Astrocyte (in vitro differentiated cells and primary cell): ENCODE data around the gene LTC4S. TPM values are rescaled to one million over a fixed set of nuclear protein-coding genes. Genes with fewer than 3 reads are reported as not detected.

Source experiments
- DNase-seq: peaks from one replicate; pipeline ENCODE4 v3.0.0-alpha.2; 2010; ENCODE audit warnings: low read depth
- FAIRE-seq: peaks from 2 replicates; lab custom pipeline; 2011; peaks lifted over from hg19 to GRCh38; lab: Jason Lieb, UNC
- H2AFZ ChIP-seq: 2 replicates; pipeline ENCODE4 v1.6.0; 2012; ENCODE audit warnings: low read depth, low read length, inconsistent platforms
- H3K27ac ChIP-seq: 2 replicates; pipeline ENCODE4 v1.5.1; 2011; ENCODE audit warnings: low read depth, low read length, inconsistent platforms
- H3K27me3 ChIP-seq: 2 replicates; pipeline ENCODE4 v1.6.0; 2011; ENCODE audit warnings: low read length, inconsistent platforms; ENCODE audit not compliant: insufficient read depth
- H3K36me3 ChIP-seq: 2 replicates; pipeline ENCODE4 v1.5.1; 2011; ENCODE audit warnings: low read length, inconsistent platforms; ENCODE audit not compliant: insufficient read depth
- H3K4me1 ChIP-seq: 2 replicates; pipeline ENCODE4 v1.5.1; 2011; ENCODE audit warnings: low read length, inconsistent platforms; ENCODE audit not compliant: insufficient read depth
- H3K4me2 ChIP-seq: 2 replicates; pipeline ENCODE4 v1.6.0; 2012; ENCODE audit warnings: low read length, inconsistent platforms
- H3K4me3 ChIP-seq: 2 replicates; pipeline ENCODE4 v1.5.1; 2011; ENCODE audit warnings: low read depth, mild to moderate bottlenecking, low read length, inconsistent platforms; ENCODE audit not compliant: insufficient read depth
- H3K79me2 ChIP-seq: 2 replicates; pipeline ENCODE4 v1.6.0; 2012; ENCODE audit warnings: mild to moderate bottlenecking, low read length, inconsistent platforms; ENCODE audit not compliant: insufficient read depth
- H3K9ac ChIP-seq: 2 replicates; pipeline ENCODE4 v1.6.0; 2012; ENCODE audit warnings: mild to moderate bottlenecking, low read length, inconsistent platforms
- H3K9me3 ChIP-seq: 2 replicates; pipeline ENCODE4 v1.5.1; 2012; ENCODE audit warnings: low read depth, mild to moderate bottlenecking, low read length, inconsistent platforms; ENCODE audit not compliant: insufficient read depth
- H4K20me1 ChIP-seq: 2 replicates; pipeline ENCODE4 v1.6.0; 2012; ENCODE audit warnings: low read length, inconsistent platforms; ENCODE audit not compliant: insufficient read depth
- H3K27ac Mint-ChIP-seq: one replicate; pipeline ENCODE4 v1.8.0; 2021; ENCODE audit warnings: mild to moderate bottlenecking, mixed read lengths; ENCODE audit not compliant: unreplicated experiment
- H3K27me3 Mint-ChIP-seq: one replicate; pipeline ENCODE4 v1.8.0; 2021; ENCODE audit warnings: low read depth, mixed read lengths; ENCODE audit not compliant: unreplicated experiment
- H3K36me3 Mint-ChIP-seq: one replicate; pipeline ENCODE4 v1.8.0; 2021; ENCODE audit warnings: low read depth, mixed read lengths; ENCODE audit not compliant: unreplicated experiment
- H3K4me1 Mint-ChIP-seq: one replicate; pipeline ENCODE4 v1.8.0; 2021; ENCODE audit warnings: low read depth, mixed read lengths; ENCODE audit not compliant: unreplicated experiment
- H3K4me3 Mint-ChIP-seq: one replicate; pipeline ENCODE4 v1.8.0; 2021; ENCODE audit warnings: mild to moderate bottlenecking, moderate library complexity, mixed read lengths; ENCODE audit not compliant: unreplicated experiment
- H3K9me3 Mint-ChIP-seq: one replicate; pipeline ENCODE4 v1.8.0; 2021; ENCODE audit warnings: mild to moderate bottlenecking, mixed read lengths; ENCODE audit not compliant: unreplicated experiment
- CTCF ChIP-seq: IDR thresholded peaks from 2 replicates; pipeline ENCODE4 v1.5.1; 2011; ENCODE audit warnings: low read depth, mild to moderate bottlenecking, inconsistent platforms, low read length, moderate library complexity; ENCODE audit not compliant: insufficient read depth
- EZH2 ChIP-seq: IDR thresholded peaks from 2 replicates; pipeline ENCODE4 v1.6.1; 2012; ENCODE audit warnings: mild to moderate bottlenecking, low read length, inconsistent platforms; ENCODE audit not compliant: insufficient read depth
- total RNA-seq: library from RNA; stranded (reverse); gene quantifications from 2 replicates; pipeline ENCODE4 v1.2.1, GENCODE V29; 2021

LTC4S gene
- total RNA-seq, 1 donor from 2014 or later: 1.3 TPM

- H3K79me2 ChIP-seq: peaks cover 5% of the 10 kb centered on the region
- peaks cover 49% of the 10 kb centered on the region for H4K20me1 ChIP-seq
- H3K9me3 ChIP-seq: no peaks in the 10 kb centered on the region
- Mint-ChIP-seq H3K27me3 (no peaks in the 10 kb centered on the region), H3K9me3 (no peaks in the 10 kb centered on the region), H3K4me1 (peaks cover 21% of the 10 kb centered on the region), H3K36me3 (peaks cover 38% of the 10 kb centered on the region), H3K4me3 (no peak overlapping the region), H3K27ac (no peak overlapping the region)
- no peak overlapping the region for H3K27ac ChIP-seq
- H3K9ac ChIP-seq: no peak overlapping the region
- H3K27me3 ChIP-seq: no peaks in the 10 kb centered on the region
- H3K4me3 ChIP-seq: no peak overlapping the region
- H2AFZ ChIP-seq: no peak overlapping the region
- peaks cover 35% of the 10 kb centered on the region for H3K36me3 ChIP-seq
- FAIRE-seq (no peak), DNase-seq (peak; percentile 25)
- H3K4me1 ChIP-seq: no peaks in the 10 kb centered on the region
- no peak overlapping the region for H3K4me2 ChIP-seq
- TF ChIP-seq CTCF (no peak), EZH2 (no peak)
Observed at GRCh38 chr5:179836225-179837019, 42.6 kb downstream of the LTC4S start.

GRCh38 chr5:179837076-179838011 is 43.6 kb downstream of the LTC4S start:
- FAIRE-seq (no peak), DNase-seq (no peak)
- H2AFZ ChIP-seq: no peak overlapping the region
- no peak overlapping the region for H3K27ac Mint-ChIP-seq
- no peak overlapping the region for H3K4me3 ChIP-seq
- H3K36me3 ChIP-seq: peaks cover 32% of the 10 kb centered on the region
- H3K9me3 Mint-ChIP-seq: no peaks in the 10 kb centered on the region
- no peaks in the 10 kb centered on the region for H3K27me3 Mint-ChIP-seq
- no peak overlapping the region for H3K4me3 Mint-ChIP-seq
- no peak overlapping the region for H3K9ac ChIP-seq
- H3K79me2 ChIP-seq: no peaks in the 10 kb centered on the region
- TF ChIP-seq EZH2 (no peak), CTCF (no peak)
- H3K4me1 Mint-ChIP-seq: peaks cover 16% of the 10 kb centered on the region
- H3K27ac ChIP-seq: no peak overlapping the region
- H3K4me2 ChIP-seq: no peak overlapping the region
- no peaks in the 10 kb centered on the region for H3K27me3 ChIP-seq
- peaks cover 41% of the 10 kb centered on the region for H3K36me3 Mint-ChIP-seq
- H3K9me3 ChIP-seq: no peaks in the 10 kb centered on the region
- H3K4me1 ChIP-seq: no peaks in the 10 kb centered on the region
- H4K20me1 ChIP-seq: peaks cover 40% of the 10 kb centered on the region
